Measurements from ENCODE around the gene NFATC1. TPM values are rescaled to one million over a fixed set of nuclear protein-coding genes. Genes with fewer than 3 reads are reported as not detected.

The NFATC1 gene
- 0.17 and 0.91 TPM in 2 replicates for polyA plus RNA-seq

GRCh38 chr18:79395761-79396404, at the start of gene NFATC1:
Gene NFATC1 (plus strand): TSS chr18:79395930. CDS start chr18:79396225, 295 bp downstream.

